Activated naive CD4-positive, alpha-beta T cell treated with anti-CD3 and anti-CD28 coated beads, Interleukin-2, amount 50 U/mL, for 72 hours (primary cell): Measurements from ENCODE around the gene CTNNBL1. TPM values are rescaled to one million over a fixed set of nuclear protein-coding genes. Genes with fewer than 3 reads are reported as not detected.
"Not testable (repeated sequence)": the region's sequence is repeated elsewhere in the genome, so short reads cannot be mapped to it uniquely, and the experiment has no call there.

Source experiments
- ATAC-seq, 2 donors: fragments of 150-1000 bp; cut with Tn5 transposase; 2 replicates each; pipeline ENCODE4 v1.10.0; 2021; ENCODE audit warnings: mild to moderate bottlenecking in 2 of 2, moderate library complexity in 2 of 2
- DNase-seq, 2 donors: peaks; one replicate each; pipeline ENCODE4 v3.0.0; 2021 to 2022; ENCODE audit warnings: low spot score in 2 of 2
- H3K27ac Mint-ChIP-seq, 2 donors: one replicate each; pipeline ENCODE4 v1.8.0; 2022; ENCODE audit warnings: mild to moderate bottlenecking in 2 of 2, mixed read lengths in 2 of 2
- H3K36me3 Mint-ChIP-seq, 2 donors: one replicate each; pipeline ENCODE4 v1.8.0; 2022; ENCODE audit warnings: mixed read lengths in 2 of 2
- H3K9me3 Mint-ChIP-seq, 2 donors: one replicate each; pipeline ENCODE4 v1.8.0; 2022; ENCODE audit warnings: mixed read lengths in 2 of 2
- total RNA-seq, 2 donors: library from RNA; stranded (reverse); gene quantifications; one replicate each; pipeline ENCODE4 v1.2.3, GENCODE V29; 2022

Gene CTNNBL1
- total RNA-seq, 2 donors from 2014 or later: 68.9 to 79.4 TPM

DNA sequence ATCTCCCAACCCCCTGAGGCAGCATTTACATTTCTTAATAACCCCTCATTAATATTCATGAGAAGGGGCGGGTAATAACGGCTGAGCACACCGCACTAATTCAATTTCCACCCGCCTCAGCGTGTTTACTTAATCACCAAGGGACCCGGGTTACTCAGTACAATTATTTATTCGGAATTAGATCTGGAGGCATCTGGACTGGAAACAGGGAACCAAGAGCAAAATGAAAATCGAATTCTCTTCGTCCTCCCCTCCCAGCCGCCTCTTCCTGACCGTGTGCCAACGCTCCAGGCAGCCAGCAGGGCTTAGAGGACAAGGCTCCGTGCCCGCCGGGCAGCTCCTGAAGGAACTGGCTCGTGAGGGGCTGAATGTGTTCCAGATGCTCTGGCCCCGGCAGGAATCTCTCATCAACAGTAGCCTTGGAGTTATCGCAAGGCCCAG is 23.5 kb upstream of the CTNNBL1 start:
- DNase-seq: no peak
- Mint-ChIP-seq H3K27ac (no peak overlapping the region), H3K36me3 (no peaks in the 10 kb centered on the region), H3K9me3 (no peaks in the 10 kb centered on the region)
- ATAC-seq: no peak

GRCh38 chr20:37672143-37672542 is 21.7 kb upstream of the CTNNBL1 start:
- H3K9me3 Mint-ChIP-seq: no peaks in the 10 kb centered on the region
- no peak overlapping the region for H3K27ac Mint-ChIP-seq
- no peaks in the 10 kb centered on the region for H3K36me3 Mint-ChIP-seq
- no peak for DNase-seq
- ATAC-seq: no peak

DNA sequence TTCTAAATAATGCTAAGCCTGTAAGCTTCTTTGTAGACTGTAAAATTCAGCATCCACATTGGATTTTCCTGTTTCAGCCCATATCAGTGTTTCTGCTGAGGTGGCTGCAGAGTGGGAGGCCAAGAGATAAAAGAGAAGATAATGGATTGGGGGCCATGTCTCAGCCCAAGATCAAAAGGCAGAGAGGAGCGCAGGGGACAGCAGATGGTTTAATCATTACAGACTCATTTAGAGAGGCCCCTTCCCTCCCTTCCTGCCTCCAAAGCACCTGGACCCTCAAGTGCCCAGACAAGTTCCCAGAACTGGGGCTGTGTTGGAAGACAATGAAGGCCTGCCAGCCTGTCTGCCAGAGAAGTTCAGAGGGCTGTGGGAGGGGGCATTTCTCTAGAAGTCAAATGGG is 20.4 kb upstream of the CTNNBL1 start:
- Mint-ChIP-seq H3K36me3 (no peaks in the 10 kb centered on the region), H3K9me3 (no peaks in the 10 kb centered on the region), H3K27ac (no peak overlapping the region)
- ATAC-seq (no peak), DNase-seq (no peak)

- no peak for DNase-seq
- Mint-ChIP-seq H3K36me3 (no peaks in the 10 kb centered on the region), H3K9me3 (no peaks in the 10 kb centered on the region), H3K27ac (no peak overlapping the region)
- no peak for ATAC-seq
Observed at GRCh38 chr20:37676440-37676839, 17.4 kb upstream of the CTNNBL1 start.

- DNase-seq (no peak), ATAC-seq (no peak)
- H3K9me3 Mint-ChIP-seq: no peaks in the 10 kb centered on the region
- H3K27ac Mint-ChIP-seq: no peak overlapping the region
- no peaks in the 10 kb centered on the region for H3K36me3 Mint-ChIP-seq
Observed at GRCh38 chr20:37677969-37678861, 15.6 kb upstream of the CTNNBL1 start.

GRCh38 chr20:37679751-37680150 is 14.1 kb upstream of the CTNNBL1 start:
- not testable (repeated sequence) for H3K9me3 Mint-ChIP-seq, H3K27ac Mint-ChIP-seq, DNase-seq, ATAC-seq, H3K36me3 Mint-ChIP-seq

DNA sequence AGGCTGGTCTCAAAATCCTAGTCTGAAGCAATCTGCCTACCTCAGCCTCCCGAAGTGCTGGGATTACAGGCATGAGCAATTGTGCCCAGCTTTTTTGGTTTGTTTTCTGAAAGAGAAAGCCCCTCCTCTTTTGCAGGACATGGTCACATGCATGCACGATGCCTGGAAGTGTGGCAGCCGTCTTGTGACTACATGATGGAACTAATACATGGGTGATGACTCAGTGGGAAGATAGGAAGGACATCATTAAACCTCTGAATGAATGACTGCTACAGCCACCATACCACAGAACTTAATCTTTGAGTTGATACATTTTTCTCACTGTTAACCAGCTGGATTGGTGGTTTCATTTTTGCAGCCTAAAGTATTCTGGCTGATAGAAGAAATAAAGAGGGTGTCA is 13.4 kb upstream of the CTNNBL1 start:
- Mint-ChIP-seq H3K9me3 (no peaks in the 10 kb centered on the region), H3K27ac (no peak overlapping the region), H3K36me3 (no peaks in the 10 kb centered on the region)
- peak; percentile 50 to 52 for ATAC-seq
- no peak for DNase-seq

GRCh38 chr20:37681384-37682112 is 12.3 kb upstream of the CTNNBL1 start:
- no peaks in the 10 kb centered on the region for H3K9me3 Mint-ChIP-seq
- no peak for ATAC-seq
- H3K27ac Mint-ChIP-seq: no peak overlapping the region

DNA sequence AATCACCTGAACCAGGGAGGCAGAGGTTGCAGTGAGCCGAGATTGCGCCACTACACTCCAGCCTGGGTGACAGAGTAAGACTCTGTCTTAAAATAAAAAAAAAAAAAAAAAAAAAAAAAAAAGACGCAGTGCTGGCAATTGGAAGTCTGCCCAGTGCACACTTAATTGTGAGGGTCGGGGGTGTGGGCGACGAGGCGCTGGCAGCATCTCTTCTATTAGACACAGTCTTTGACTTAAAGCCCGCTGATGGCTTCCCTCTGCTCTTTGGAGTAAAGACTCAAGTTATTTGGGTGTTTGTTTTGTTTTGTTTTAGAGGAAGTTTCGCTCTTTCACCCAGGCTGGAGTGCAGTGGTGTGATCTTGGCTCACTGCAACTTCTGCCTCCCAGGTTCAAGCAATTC is 10.7 kb upstream of the CTNNBL1 start:
- not testable (repeated sequence) for H3K36me3 Mint-ChIP-seq, ATAC-seq, DNase-seq, H3K9me3 Mint-ChIP-seq, H3K27ac Mint-ChIP-seq

More at GRCh38 chr20:37681384-37682112, 12.3 kb upstream of the CTNNBL1 start:
- DNase-seq: no peak
- H3K36me3 Mint-ChIP-seq: no peaks in the 10 kb centered on the region

DNA sequence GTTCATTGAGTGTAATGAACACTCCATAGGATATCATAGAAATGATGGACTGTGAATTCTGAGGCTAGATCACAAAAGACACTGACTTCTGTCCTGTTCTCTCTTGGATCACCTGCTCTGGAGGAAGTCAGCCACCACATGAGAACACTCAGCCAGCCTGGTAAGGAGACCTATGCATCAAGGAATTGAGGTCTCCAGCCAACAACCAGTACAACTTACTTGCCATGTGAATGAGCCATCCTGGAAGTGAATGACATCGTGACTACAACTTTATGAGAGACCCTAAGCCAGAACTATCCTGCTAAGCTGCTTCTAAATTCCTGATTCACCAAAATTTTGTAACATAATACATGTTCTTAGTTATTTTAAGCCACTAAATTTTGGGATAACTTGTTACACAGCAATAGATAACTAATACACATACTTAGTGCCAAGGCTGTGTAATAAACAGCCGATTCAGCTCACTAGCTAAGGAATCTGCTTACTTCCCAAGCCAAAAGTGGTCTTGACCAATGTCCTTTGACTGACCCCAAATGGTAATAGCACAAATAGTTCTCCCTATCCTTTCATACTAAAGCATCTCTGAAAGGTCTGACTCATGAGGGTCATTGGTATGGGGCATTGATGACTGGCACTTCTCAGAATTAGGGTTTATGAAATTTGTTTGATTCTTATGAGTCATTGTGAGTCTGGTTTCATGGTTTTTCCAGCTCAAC is 6.9 kb upstream of the CTNNBL1 start:
- DNase-seq: no peak
- Mint-ChIP-seq H3K27ac (no peak overlapping the region), H3K36me3 (no peaks in the 10 kb centered on the region), H3K9me3 (no peaks in the 10 kb centered on the region)
- ATAC-seq: peak; percentile 92 to 95

DNA sequence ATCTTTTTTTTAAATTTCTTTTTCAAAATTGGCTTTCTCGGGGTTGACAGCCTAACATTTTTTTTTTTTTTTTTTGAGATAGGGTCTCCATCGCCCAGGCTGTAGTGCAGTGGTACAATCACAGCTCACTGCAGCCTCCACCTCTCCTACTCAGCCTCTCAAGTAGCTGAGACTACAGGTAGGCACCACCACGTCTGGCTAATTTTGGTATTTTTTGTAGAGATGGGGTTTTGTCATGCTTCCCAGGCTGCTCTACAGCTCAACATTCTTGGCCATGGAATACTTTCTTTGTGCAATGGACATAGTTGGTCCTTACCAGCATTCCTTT is 6.4 kb upstream of the CTNNBL1 start:
- H3K27ac Mint-ChIP-seq: no peak overlapping the region
- DNase-seq (no peak), ATAC-seq (no peak)
- H3K9me3 Mint-ChIP-seq: no peaks in the 10 kb centered on the region
- H3K36me3 Mint-ChIP-seq: no peaks in the 10 kb centered on the region

GRCh38 chr20:37688093-37688492 is 5.7 kb upstream of the CTNNBL1 start:
- Mint-ChIP-seq H3K27ac (no peak overlapping the region), H3K36me3 (no peaks in the 10 kb centered on the region), H3K9me3 (no peaks in the 10 kb centered on the region)
- ATAC-seq (no peak), DNase-seq (no peak)

DNA sequence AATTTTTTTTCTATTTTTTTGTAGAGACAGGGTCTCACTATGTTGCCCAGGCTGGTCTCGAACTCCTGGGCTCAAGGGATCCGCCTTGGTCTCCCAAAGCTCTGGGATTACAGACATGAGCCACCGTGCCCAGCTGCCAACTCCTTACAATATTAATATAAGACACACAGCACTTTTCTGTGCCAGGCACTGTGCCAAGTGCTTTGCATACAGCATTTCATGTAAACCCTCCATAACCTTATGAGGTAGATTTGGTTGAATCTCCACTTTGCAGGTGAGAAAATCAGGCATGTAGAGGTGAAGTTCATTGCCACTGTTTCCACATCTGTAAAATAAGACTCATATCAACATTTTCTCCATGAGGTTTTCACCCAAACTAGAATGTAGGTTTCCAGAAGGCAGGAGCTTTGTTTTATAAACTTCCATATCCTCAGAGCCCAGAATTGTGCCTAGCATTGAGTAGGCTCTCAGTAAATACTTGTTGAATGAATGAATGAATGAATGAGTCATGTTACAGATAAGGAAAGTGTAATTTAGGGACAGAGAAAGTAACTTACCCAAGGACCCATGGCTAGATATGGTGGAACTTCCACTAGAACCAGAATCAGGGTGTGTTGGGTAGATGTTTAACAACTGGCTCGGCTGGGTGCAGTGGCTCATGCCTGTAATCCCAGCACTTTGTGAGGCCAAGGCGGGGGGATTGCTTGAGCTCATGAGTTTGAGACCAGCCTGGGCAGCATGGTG is 3.0 kb upstream of the CTNNBL1 start:
- DNase-seq (no peak), ATAC-seq (no peak)
- Mint-ChIP-seq H3K9me3 (no peaks in the 10 kb centered on the region), H3K36me3 (peaks cover 0 to 10% of the 10 kb centered on the region in 2 donors), H3K27ac (no peak overlapping the region)

GRCh38 chr20:37692459-37693166 is 1.2 kb upstream of the CTNNBL1 start:
- no peak for DNase-seq
- Mint-ChIP-seq H3K36me3 (peaks cover 0 to 10% of the 10 kb centered on the region in 2 donors), H3K27ac (peak overlapping the region in 1 of 2 donors; percentile 100), H3K9me3 (no peaks in the 10 kb centered on the region)
- no peak for ATAC-seq

- ATAC-seq: no peak
Observed at GRCh38 chr20:37693242-37693634, 592 bp upstream of the CTNNBL1 start.

More at GRCh38 chr20:37693242-37693634, 592 bp upstream of the CTNNBL1 start:
- DNase-seq: no peak
- Mint-ChIP-seq H3K9me3 (no peaks in the 10 kb centered on the region), H3K36me3 (peaks cover 0 to 10% of the 10 kb centered on the region in 2 donors), H3K27ac (peak overlapping the region in 1 of 2 donors; percentile 100)
